SKM-1 (cell line): ENCODE results near the gene SCFD2.

Experiments
- DNase-seq: peaks from one replicate; lab custom pipeline; 2025; ENCODE audit not compliant: unreplicated experiment; lab: John Stamatoyannopoulos, UW

SCFD2 gene

DNA sequence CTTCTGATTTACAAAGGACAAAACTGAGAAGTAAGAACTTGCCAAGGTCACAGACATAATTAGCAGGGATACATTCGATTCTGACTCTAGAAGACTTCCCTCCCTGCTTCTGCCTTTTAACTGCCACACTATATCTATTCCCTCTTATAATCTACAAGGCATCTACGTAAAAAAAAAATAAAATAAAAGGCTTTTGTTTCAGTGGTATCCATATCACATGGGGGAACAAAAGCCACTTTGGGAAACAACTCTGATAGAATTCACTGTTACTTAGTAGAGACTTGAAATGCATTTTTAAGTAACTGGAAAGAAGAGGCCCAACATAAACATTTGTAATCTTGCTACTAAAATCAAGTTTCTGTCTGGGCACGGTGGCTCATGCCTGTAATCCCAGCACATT lies 247.2 kb downstream of the SCFD2 start:
- no peak for DNase-seq

DNA sequence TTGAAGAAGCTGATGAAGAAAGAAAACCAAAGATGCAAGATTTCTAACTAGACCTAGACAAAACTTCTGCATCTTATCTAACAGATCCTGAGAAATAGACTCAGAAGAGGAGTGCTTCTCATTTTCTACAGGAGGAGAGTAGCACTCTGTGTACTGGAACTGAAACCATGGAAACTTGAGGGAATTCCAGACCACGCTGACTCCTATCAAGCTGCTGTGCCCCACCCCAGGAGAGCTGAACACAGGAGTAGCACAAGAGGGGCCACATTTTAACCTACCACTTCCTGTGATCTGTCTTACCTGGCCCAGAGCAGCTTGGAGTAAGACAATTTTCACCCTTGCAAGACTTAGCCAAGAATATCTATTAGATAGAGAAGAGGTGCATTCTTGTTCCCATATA lies 248.9 kb downstream of the SCFD2 start:
- no peak for DNase-seq

DNA sequence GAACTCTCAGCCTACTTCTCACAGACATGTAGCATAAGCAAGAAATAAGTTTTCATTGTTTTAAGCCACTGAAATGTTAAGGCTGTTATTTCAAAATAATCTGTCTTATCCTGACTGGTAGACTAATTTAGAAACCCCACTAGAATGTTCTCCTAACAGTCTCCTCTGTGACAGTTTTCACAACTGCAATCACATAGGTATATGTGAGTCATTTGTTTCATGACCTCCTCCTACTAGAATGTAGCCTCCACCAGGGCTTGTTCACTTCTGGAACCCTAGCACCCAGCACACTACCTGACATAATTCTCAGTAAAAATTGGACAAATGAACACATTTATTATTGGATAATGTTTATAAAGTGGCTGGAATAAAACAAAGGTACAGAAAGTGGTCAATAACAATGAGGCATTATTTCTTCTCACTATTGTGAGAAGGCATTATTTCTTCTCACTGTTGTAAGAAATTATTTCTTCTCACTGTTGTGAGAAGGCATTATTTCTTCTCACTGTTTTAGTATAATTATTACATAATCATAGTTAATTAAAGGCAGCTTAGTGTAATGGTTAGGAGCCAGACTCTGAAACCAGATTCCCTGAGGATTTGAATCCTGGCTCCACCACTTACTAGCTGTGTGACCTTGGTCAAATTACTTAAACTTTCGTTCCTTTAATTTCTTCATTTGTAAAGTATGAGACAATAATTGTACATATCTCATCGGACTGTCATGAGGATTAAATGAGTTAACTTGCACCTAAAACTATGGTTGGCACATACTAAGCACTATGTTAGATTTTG lies 252.2 kb downstream of the SCFD2 start:
- DNase-seq: no peak

DNA sequence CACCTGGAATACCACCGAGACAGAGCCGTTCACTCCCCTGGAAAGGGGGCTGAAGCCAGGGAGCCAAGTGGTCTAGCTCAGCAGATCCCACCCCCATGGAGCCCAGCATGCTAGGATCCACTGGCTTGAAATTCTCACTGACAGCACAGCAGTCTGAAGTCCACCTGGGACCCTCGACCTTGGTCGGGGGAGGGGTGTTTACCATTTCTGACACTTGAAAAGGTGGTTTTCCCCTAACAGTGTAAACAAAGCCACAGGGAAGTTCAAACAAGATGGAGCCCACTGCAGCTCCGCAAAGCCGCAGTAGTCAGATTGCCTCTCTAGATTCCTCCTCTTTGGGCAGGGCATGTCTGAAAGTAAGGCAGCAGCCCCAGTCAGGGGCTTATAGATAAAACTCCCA lies 260.5 kb downstream of the SCFD2 start:
- no peak for DNase-seq

DNA sequence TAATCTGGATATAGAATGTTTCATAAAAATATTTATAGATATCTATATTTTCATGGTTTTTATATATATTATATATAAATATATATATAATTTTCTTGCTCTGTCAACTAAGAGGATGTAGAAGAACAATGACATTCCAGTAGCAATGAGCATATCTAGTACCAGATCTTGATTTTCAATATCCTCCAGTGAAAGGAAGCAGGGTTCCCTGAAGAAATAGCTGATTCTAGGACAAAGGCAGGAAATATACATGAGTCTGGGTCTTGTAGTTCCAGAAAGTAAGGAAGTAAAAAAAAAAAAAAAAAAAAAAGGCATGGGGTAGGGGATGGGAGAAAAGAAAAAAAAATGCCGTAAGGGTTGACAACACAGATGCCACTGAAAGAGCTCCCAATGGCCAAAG lies 262.4 kb downstream of the SCFD2 start:
- DNase-seq: no peak

DNA sequence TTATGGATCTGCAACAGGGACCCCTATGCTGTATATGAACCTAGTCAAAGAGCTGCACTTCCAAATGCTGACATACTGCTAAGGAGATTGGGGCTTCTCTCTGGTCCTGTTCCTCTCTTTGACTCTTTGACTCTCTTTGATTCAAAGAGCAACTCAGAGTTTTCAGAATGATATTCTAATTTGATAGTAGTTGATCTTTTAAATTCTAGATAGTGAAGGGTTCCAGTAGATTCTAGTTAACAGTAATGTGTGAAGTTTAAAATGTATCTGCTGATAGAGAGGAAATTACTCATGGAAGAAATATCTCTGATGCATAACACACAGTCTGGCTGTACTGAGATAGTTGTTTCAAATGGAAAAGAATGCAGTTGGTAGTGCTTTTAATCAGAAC lies 264.7 kb downstream of the SCFD2 start:
- DNase-seq: no peak

DNA sequence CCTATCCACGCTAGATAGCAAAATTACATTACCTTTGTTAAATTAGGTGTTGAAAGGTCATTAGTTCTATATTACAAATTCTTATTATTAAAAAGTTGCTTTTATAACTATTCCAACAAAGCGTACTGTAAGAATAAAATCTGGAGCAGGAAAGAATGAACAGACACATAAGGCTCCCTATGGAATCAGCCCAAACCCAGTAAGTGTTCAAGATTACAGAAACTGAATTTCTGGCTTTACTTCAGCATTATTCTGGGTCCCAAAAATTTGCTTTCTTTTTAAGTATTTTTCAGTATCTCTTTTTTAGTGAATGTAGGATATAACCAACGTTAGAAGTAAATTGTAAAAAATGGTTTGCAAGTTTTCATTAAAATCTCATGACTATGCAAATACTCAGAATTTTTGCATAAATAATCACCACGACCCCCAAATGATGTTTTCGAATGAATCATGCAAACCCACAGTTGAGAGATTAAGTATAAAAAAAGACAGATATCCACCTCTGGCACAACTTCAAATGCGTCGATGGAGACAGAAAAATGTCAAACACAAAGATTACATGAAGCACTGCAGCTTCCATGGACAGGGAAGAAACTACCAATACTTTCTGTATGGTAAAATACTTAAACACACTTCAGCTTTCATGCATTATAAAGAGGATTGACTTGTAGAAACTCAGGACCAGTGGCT lies 265.2 kb downstream of the SCFD2 start:
- DNase-seq: no peak

DNA sequence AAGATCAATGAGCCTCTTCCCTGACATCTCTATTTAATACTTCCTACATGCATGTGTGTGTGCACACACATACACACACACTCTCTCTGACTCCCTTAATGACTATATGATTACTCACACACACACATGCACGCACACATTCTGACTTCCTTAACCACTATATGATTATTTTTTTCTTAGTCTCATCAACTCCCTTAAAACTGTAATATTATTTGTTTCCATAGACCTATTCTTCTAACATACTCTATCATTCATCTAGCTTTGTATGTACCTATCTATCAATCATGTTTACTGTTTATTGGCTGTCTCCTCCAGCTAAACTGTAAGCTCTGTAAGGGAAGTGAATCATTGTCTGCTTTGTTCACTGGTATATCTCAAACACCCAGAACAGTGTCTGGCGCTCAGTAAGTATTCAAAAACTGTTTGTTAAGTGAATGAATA lies 267.2 kb downstream of the SCFD2 start:
- no peak for DNase-seq

DNA sequence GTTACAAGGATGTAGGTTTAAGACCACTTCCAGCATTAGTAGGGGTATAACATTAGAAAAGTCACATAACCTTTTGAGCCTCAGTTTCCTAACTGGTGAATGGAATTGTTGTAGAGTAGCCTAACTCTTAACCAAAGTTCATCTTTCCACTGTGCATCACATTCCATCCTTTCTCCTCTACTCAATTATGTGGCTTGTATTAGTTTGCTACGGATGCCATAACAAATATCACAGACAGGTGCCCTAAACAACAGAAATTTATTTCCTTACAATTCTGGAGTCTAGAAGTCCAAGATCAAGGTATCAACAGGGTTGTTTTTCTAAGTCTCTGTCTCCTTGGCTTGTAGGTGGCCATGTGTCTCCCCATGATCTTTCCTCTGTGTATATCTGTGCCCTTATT lies 271.8 kb downstream of the SCFD2 start:
- DNase-seq: no peak

DNA sequence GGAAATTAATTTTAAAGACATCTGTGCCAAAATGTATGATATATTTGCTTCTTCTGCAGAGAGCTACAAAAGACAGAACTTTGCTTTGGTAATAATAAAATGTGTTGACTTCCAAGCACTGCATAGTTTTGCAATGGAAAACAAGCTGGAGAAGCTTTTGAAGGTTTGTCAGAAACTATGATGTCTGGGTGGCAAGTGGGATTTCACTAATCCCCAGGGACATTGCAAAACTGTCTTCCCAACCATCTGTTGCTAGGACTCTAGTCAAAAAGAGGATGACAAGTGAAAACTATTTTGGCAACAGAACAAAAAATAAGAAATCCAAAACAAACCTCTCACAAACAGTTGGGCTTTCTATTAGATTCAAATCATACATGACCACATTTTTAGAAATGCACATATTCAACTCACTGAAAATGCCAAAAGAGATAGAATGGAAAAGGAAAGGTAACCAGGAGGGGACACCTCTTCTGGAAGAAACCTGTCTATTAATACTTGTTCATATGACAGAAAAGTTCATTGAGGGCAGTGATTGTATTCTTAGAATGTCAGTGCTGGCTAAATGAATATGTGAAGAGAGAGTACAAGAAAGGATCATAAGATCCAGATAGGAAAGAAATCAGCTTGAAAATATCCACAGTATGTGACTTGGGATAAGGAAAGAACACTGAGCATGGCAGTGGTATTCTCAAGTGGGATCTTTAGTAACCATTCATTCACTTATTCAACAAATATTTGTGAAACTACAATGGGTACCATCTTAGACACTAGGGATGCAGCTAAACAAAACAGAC lies 275.7 kb downstream of the SCFD2 start:
- DNase-seq: no peak

DNA sequence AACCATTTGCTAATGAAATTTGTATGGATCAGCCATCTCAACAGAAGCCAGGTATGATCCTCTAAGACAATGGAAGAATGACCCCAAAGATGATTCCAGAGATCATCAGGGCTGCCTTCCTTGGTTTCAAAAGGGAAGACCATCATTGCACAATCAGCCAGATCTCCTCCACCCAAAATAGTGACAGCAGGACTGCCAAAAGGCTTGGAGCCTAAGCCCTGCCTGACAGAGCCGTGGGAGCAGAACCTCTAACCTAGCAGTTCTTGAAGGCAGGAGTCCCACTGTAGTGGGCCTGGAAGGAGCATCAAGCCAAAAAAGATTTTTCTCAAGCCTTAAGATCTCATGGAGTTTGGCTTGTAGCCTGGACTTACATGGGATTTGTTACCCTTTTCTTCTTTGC lies 277.7 kb downstream of the SCFD2 start:
- DNase-seq: no peak

DNA sequence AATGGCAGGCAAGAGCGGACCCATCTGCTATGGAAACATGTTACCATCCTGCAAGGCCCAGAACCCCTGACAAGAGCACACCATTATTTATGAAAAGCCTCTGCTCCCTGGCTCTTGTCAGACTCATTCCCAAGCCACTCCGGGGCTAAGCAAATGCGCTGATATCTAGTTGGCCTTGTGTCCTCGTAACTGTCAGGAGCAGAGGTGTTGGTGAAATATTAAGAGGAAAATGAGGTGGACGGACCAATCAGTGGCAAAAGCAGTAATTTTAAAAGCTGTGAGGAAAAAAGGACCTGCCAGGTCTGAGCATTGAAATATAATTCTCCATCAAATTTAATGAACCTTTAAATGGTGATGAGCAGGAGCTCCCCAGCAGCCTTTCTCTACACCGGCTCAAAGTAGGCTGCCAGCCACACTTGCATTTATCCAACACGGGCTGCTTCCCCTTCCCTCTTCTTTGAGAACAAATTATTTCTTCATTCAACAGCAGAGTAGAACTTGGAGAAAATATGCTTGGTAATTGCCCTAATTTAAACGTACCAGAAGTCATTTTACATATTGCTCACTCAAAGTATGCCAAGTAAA lies 289.4 kb downstream of the SCFD2 start:
- DNase-seq: no peak

DNA sequence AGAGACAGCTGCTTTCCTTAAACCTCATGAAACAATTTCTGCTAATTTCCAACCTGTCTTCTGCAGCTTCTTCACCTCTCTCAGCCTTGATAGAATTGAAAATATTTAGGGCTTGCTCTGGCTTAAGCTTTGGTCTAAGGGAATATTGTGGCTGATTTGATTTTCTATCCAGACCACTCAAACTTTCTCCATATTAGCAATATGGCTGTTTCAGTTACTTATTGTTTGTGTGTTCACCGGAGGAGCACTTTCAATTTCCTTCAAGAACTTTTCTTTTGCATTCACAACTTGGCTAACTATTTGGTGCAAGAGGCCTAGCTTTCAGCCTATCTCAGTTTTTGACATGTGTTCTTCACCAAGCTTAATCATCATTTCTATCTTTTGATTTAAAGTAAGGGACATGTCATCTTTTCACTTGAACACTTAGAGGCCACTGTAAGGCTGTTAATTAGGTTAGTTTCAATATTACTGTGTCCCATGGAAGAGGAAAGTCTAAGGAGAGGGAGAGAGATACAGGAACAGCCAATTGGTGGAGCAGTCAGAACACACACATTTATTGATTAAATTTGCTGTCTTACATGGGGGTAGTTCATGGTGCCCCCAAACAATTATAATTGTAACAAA lies 290.6 kb downstream of the SCFD2 start:
- no peak for DNase-seq

DNA sequence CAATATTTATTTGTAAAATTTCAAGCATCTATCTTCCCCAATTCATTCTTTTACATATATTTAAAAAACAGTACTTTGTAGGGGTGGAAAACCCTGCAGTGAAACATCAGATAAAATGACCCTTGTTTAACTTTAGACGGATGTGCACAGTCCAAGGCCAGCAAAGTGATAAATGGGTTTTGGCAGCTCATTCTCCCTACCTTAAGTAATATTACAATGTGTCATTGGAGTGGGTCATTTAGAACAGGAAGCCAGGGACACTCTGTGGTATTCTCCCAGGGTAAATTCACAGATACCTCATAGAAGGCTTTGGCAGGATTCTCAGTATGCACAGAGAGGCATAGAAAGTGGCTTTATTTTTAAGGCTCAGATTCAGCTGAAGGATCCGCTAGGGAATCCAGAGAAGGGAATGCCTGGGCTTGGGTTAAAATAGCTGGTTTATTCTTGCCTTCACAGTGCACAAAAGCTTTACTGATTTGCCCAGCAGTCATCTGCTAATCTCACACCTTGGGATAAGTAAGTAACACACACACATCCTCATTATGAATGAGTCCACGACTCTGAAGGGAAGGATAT lies 297.0 kb downstream of the SCFD2 start:
- DNase-seq: no peak

DNA sequence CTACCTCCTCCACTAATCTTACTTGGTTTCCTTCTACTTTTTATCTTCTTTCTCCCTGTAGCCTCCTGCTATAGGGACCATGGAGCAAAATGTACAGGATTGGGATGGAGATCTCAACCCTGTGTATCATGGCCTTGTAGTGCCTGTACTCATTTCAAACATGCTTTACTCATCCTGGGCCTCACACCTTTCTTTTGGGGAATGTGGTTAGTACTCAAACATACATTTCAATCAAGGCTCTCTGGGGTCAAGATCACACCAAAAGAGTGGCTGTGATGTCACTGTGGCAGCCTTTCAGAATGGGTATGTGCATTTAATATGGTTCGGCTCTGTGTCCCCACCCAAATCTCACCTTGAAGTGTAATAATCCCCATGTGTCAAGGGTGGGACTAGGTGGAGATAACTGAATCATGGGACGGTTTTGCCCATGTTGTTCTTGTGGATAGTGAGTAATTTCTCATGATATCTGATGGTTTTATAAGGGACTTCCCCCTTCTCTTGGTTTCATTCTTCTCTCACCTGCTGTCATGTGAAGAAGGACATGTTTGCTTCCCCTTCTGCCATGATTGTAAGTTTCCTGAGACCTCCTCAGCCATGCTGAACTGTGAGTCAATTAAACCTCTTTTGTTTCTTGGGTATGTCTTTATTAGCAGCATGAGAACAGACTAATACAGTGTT lies 298.6 kb downstream of the SCFD2 start:
- DNase-seq: no peak

DNA sequence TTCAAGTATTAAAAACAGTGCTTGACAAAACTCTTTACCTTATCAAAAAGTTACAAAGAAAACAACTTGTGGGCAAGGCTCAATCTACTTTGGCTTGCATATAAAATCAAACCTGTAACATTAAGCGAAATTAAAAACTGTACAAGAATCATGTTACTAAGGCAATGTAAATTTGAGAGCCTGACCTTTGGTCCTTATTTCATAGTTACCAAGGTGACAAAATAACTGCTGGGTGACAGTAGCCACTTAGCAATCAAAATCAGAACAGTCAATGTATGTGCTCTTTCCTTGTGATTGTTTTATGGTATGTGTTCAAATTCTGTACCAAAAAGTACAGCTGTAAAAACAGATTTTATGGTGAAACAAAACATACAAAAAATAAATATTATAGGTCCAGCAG lies 299.7 kb downstream of the SCFD2 start:
- DNase-seq: no peak

DNA sequence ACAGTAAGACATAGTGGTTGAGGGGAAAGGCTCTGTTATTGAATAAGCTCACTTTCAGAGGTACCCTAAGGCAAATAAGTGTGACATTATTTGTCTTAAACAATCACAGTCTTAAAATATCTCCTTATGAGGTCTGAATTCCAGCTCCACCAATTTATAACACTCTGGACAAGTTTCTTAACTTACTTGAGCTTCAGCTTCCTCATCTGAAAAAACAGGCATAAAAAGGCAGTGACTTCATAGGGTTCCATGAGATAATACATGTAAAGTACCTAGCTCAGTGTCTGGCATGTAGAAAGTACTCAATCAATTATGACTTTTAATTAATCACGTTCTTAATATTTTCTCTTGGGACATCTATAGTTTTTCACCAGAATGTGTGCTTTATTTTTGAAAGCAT lies 301.3 kb downstream of the SCFD2 start:
- no peak for DNase-seq

DNA sequence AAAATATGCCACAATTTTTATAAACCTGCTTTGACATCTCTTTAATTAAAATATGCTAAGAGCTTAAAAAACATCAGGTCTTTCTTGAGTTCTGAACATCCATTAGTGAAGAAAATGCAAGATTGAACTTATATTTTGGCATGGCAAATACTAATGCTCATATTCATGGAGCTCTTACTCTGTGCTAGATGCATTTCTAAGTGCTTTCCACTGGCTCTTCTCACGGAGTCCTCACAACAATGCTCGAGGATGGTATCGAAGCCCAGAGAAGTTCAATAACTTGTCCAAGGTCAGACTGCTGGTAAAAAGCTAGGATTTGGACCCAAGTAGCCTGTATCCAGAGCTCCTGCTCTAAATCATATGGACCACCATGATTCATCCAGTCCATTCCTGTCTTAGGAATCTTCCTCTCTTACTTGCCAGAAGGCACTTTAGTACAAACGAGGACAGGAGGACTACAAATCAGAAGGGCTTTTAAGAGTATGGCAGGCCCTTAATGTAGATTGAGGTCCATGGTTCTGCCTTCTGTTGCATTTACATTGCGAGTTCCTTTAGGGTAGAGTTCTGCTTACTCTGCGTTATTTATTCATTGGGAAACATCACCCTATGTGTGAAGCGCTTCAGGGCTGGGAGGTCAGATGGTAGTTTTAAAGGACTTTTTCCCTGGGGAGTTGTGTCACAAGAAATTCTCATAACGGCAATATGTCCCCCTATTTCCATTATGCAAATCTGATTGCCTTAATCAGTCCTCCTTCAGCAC lies 304.6 kb downstream of the SCFD2 start:
- no peak for DNase-seq

DNA sequence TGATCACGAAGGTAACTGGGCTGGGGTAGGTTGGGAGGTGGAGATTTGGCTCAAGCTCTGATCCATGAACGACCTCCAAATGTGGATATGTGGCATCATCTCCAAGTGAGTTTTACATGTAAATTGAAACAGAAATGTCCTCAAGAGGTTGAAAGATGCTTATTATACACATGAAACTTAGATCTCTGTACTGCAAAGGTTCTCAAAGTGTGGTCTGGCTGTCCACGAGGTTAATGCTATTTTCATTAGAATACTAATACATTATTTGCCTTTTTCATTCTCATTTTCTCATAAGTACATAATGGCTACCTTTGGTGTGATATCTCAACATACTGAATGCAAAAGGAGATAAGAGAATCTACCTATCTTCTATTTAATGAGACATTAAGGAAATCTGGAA lies 305.6 kb downstream of the SCFD2 start:
- no peak for DNase-seq
